HL-60/S4 treated with phorbol 12-myristate 13-acetate at 8.2 ng/mL for 4 days and 3 days (cell line): Measurements from ENCODE around the gene RIPOR3.
"Not testable (repeated sequence)": the region's sequence is repeated elsewhere in the genome, so short reads cannot be mapped to it uniquely, and the experiment has no call there.

ENCODE experiments used
- in situ Hi-C: fragments of 300-500 bp; cut with MboI; formaldehyde crosslinking; loops from 2 replicates; pipeline ENCODE4 v1.15.0; 2022; ENCODE audit warnings: low sequenced_read_pairs

Gene RIPOR3

GRCh38 chr20:50708845-50709635 is 17.7 kb upstream of the RIPOR3 start:
- in situ Hi-C loops: no loop called here

GRCh38 chr20:50704971-50705370 is 13.6 kb upstream of the RIPOR3 start:
- in situ Hi-C loops: no loop called here

GRCh38 chr20:50704514-50704913 is 13.2 kb upstream of the RIPOR3 start:
- in situ Hi-C loops: no loop called here

- in situ Hi-C loops: not testable (repeated sequence)
Observed at GRCh38 chr20:50703651-50704438, 12.5 kb upstream of the RIPOR3 start.

GRCh38 chr20:50701041-50701963 is 10.0 kb upstream of the RIPOR3 start:
- in situ Hi-C loops: no loop called here

GRCh38 chr20:50699688-50700087 is 8.3 kb upstream of the RIPOR3 start:
- in situ Hi-C loops: no loop called here

GRCh38 chr20:50698255-50698654 is 6.9 kb upstream of the RIPOR3 start:
- in situ Hi-C loops: not testable (repeated sequence)

GRCh38 chr20:50695135-50695872 is 4.0 kb upstream of the RIPOR3 start:
- in situ Hi-C loops: no loop called here

GRCh38 chr20:50694379-50695134 is 3.2 kb upstream of the RIPOR3 start:
- in situ Hi-C loops: no loop called here

GRCh38 chr20:50693001-50693400 is 1.7 kb upstream of the RIPOR3 start:
- in situ Hi-C loops: no loop called here

- in situ Hi-C loops: no loop called here
Observed at GRCh38 chr20:50692552-50692933, 1.2 kb upstream of the RIPOR3 start.

GRCh38 chr20:50691573-50692551 is 520 bp upstream of the RIPOR3 start:
- in situ Hi-C loops: no loop called here

- in situ Hi-C loops: no loop called here
Observed at GRCh38 chr20:50689864-50690649, 1.3 kb downstream of the RIPOR3 start.

- in situ Hi-C loops: no loop called here
Observed at GRCh38 chr20:50688256-50688975, 2.9 kb downstream of the RIPOR3 start.

GRCh38 chr20:50686821-50687220 is 4.5 kb downstream of the RIPOR3 start:
- in situ Hi-C loops: no loop called here

- in situ Hi-C loops: no loop called here
Observed at GRCh38 chr20:50683570-50683969, 7.8 kb downstream of the RIPOR3 start.

GRCh38 chr20:50682947-50683530 is 8.3 kb downstream of the RIPOR3 start:
- in situ Hi-C loops: no loop called here
